HEK293 (cell line): ENCODE results near the gene RETREG3.

Source experiments
- CTCF ChIA-PET: fragments of 350-600 bp; formaldehyde crosslinking; extraction: SDS; loops from one replicate; lab custom pipeline; 2021; ENCODE audit warnings: antibody characterized with exemption; lab: Yijun Ruan, JAX
- POLR2A ChIA-PET: fragments of 300-600 bp; formaldehyde crosslinking; extraction: SDS; loops from one replicate; lab custom pipeline; 2020; ENCODE audit warnings: antibody characterized with exemption, inconsistent platforms; lab: Yijun Ruan, JAX
- H3K27ac ChIP-seq: fragments of 200-500 bp; sonication (Bioruptor generic); 2 replicates; pipeline ENCODE4 v1.5.1; 2014; ENCODE audit warnings: low read depth, low read length, control low read depth, inconsistent platforms; ENCODE audit errors: extremely low read depth
- H3K36me3 ChIP-seq, 2 experiments: fragments of 200-500 bp in 1 of 2; sonication (Bioruptor generic) in 1 of 2; 1 replicate in 1 of 2; 2 replicates in 1 of 2; pipeline ENCODE4 v1.5.1; 2014 to 2017; ENCODE audit warnings: inconsistent platforms in 2 of 2, low read length in 2 of 2; ENCODE audit not compliant: control insufficient read depth in 2 of 2, insufficient read depth in 1 of 2
- H3K4me1 ChIP-seq: fragments of 200-500 bp; sonication (Bioruptor generic); 2 replicates; pipeline ENCODE4 v1.5.1; 2014; ENCODE audit warnings: mild to moderate bottlenecking, low read length, inconsistent platforms; ENCODE audit not compliant: control insufficient read depth, insufficient read depth
- H3K4me3 ChIP-seq: 2 replicates; pipeline ENCODE4 v1.5.1; 2011; ENCODE audit warnings: low read depth, mild to moderate bottlenecking, control low read depth, low read length, moderate library complexity
- H3K9me3 ChIP-seq: fragments of 200-500 bp; sonication (Bioruptor generic); 2 replicates; pipeline ENCODE4 v1.5.1; 2014; ENCODE audit warnings: low read depth, low read length, inconsistent platforms; ENCODE audit not compliant: control insufficient read depth, insufficient read depth
- BCL11A ChIP-seq: fragments of 450-650 bp; formaldehyde crosslinking; IDR thresholded peaks from 2 replicates; pipeline ENCODE4 v1.5.1; 2016; ENCODE audit warnings: low read depth, missing biosample characterization, missing genetic modification characterization
- FEZF1 ChIP-seq: fragments of 450-650 bp; formaldehyde crosslinking; IDR thresholded peaks from 2 replicates; pipeline ENCODE4 v1.5.1; 2016; ENCODE audit warnings: missing biosample characterization, missing genetic modification characterization
- GFI1B ChIP-seq: fragments of 450-650 bp; formaldehyde crosslinking; IDR thresholded peaks from 2 replicates; pipeline ENCODE4 v1.5.1; 2016; ENCODE audit warnings: missing biosample characterization, missing genetic modification characterization
- IKZF3 ChIP-seq: fragments of 450-650 bp; IDR thresholded peaks from 2 replicates; pipeline ENCODE4 v1.5.0; 2018; ENCODE audit warnings: missing biosample characterization, mild to moderate bottlenecking, missing genetic modification characterization, moderate library complexity
- PRDM10 ChIP-seq: fragments of 450-650 bp; formaldehyde crosslinking; IDR thresholded peaks from 2 replicates; pipeline ENCODE4 v1.5.1; 2016; ENCODE audit warnings: missing biosample characterization, missing genetic modification characterization
- PRDM4 ChIP-seq: fragments of 450-650 bp; formaldehyde crosslinking; IDR thresholded peaks from 2 replicates; pipeline ENCODE4 v1.5.1; 2017; ENCODE audit warnings: missing biosample characterization, missing genetic modification characterization
- SP7 ChIP-seq: fragments of 450-650 bp; formaldehyde crosslinking; IDR thresholded peaks from 2 replicates; pipeline ENCODE4 v1.5.1; 2016; ENCODE audit warnings: missing biosample characterization, missing genetic modification characterization
- TRIM28 ChIP-seq: IDR thresholded peaks from 2 replicates; pipeline ENCODE4 v1.6.1; 2011; ENCODE audit warnings: low read length, control low read depth, borderline replicate concordance
- ZBTB17 ChIP-seq: fragments of 450-650 bp; formaldehyde crosslinking; IDR thresholded peaks from 2 replicates; pipeline ENCODE4 v1.5.1; 2016; ENCODE audit warnings: missing biosample characterization, missing genetic modification characterization
- ZNF169 ChIP-seq: fragments of 450-650 bp; formaldehyde crosslinking; IDR thresholded peaks from 2 replicates; pipeline ENCODE4 v1.5.1; 2016; ENCODE audit warnings: missing biosample characterization, missing genetic modification characterization
- ZNF202 ChIP-seq: fragments of 450-650 bp; formaldehyde crosslinking; IDR thresholded peaks from 2 replicates; pipeline ENCODE4 v1.5.1; 2016; ENCODE audit warnings: missing biosample characterization, missing genetic modification characterization, borderline replicate concordance
- ZNF221 ChIP-seq: fragments of 450-650 bp; formaldehyde crosslinking; IDR thresholded peaks from 2 replicates; pipeline ENCODE4 v1.5.1; 2017; ENCODE audit warnings: missing biosample characterization, missing genetic modification characterization, borderline replicate concordance
- ZNF266 ChIP-seq: fragments of 450-650 bp; formaldehyde crosslinking; IDR thresholded peaks from 2 replicates; pipeline ENCODE4 v1.5.1; 2016; ENCODE audit warnings: missing biosample characterization, missing genetic modification characterization, low read depth
- ZNF335 ChIP-seq: fragments of 450-650 bp; formaldehyde crosslinking; conservative IDR thresholded peaks from 2 replicates; pipeline ENCODE4 v1.5.1; 2016; ENCODE audit warnings: missing biosample characterization, missing genetic modification characterization
- ZNF423 ChIP-seq: fragments of 450-650 bp; formaldehyde crosslinking; IDR thresholded peaks from 2 replicates; pipeline ENCODE4 v1.5.1; 2016; ENCODE audit warnings: missing biosample characterization, missing genetic modification characterization
- ZNF510 ChIP-seq: fragments of 450-650 bp; formaldehyde crosslinking; IDR thresholded peaks from 2 replicates; pipeline ENCODE4 v1.5.1; 2018; ENCODE audit warnings: mild to moderate bottlenecking, missing genetic modification characterization, missing biosample characterization; ENCODE audit not compliant: insufficient replicate concordance
- ZNF530 ChIP-seq: fragments of 450-650 bp; formaldehyde crosslinking; IDR thresholded peaks from 2 replicates; pipeline ENCODE4 v1.5.1; 2016; ENCODE audit warnings: low read depth, missing biosample characterization, missing genetic modification characterization
- ZNF555 ChIP-seq: fragments of 450-650 bp; formaldehyde crosslinking; conservative IDR thresholded peaks from 2 replicates; pipeline ENCODE4 v1.5.1; 2017; ENCODE audit warnings: missing biosample characterization, mild to moderate bottlenecking, missing genetic modification characterization, inconsistent platforms
- ZNF639 ChIP-seq: fragments of 450-650 bp; formaldehyde crosslinking; IDR thresholded peaks from 2 replicates; pipeline ENCODE4 v1.5.1; 2016; ENCODE audit warnings: missing biosample characterization, missing genetic modification characterization
- ZNF707 ChIP-seq: fragments of 450-650 bp; formaldehyde crosslinking; IDR thresholded peaks from 2 replicates; pipeline ENCODE4 v1.5.1; 2016; ENCODE audit warnings: missing biosample characterization, missing genetic modification characterization
- ZNF776 ChIP-seq: fragments of 450-650 bp; formaldehyde crosslinking; IDR thresholded peaks from 2 replicates; pipeline ENCODE4 v1.5.0; 2017; ENCODE audit warnings: missing biosample characterization, missing genetic modification characterization, borderline replicate concordance
- ZSCAN23 ChIP-seq: fragments of 450-650 bp; formaldehyde crosslinking; IDR thresholded peaks from 2 replicates; pipeline ENCODE4 v1.5.1; 2016; ENCODE audit warnings: missing biosample characterization, missing genetic modification characterization
- ZSCAN30 ChIP-seq: fragments of 450-650 bp; IDR thresholded peaks from 2 replicates; pipeline ENCODE4 v1.5.1; 2018; ENCODE audit warnings: missing biosample characterization, mild to moderate bottlenecking, missing genetic modification characterization, moderate library complexity
- TF ChIP-seq, protein P1 (sequence below): fragments of 450-650 bp; formaldehyde crosslinking; IDR thresholded peaks from 2 replicates; pipeline ENCODE4 v1.5.1; 2017; ENCODE audit warnings: missing biosample characterization, missing genetic modification characterization

Gene RETREG3

GRCh38 chr17:42655528-42655927 lies 46.4 kb upstream of the RETREG3 start:
- POLR2A ChIA-PET, result interaction anchor here (0.7 kb wide), 1 partner anchor 71 kb away, joined by 4 read pairs; no protein-coding TSS in a partner anchor
- Histone ChIP-seq H3K4me1 (peaks cover 10% of the 10 kb centered on the region), H3K36me3 (no peaks in the 10 kb centered on the region), H3K9me3 (no peaks in the 10 kb centered on the region), H3K4me3 (no peak overlapping the region), H3K27ac (no peak overlapping the region)
- TF ChIP-seq ZNF776 (tag by site-specific recombination) (no peak), ZNF423 (tag by site-specific recombination) (no peak), ZNF221 (no peak), GFI1B (no peak), TRIM28 (no peak)
- TF ChIP-seq, all 188 proteins: peak for 0
- CTCF ChIA-PET, result interaction anchor here (0.6 kb wide), 2 partner anchors 282 to 290 kb away, joined by 4 to 5 read pairs; no protein-coding TSS in a partner anchor

DNA sequence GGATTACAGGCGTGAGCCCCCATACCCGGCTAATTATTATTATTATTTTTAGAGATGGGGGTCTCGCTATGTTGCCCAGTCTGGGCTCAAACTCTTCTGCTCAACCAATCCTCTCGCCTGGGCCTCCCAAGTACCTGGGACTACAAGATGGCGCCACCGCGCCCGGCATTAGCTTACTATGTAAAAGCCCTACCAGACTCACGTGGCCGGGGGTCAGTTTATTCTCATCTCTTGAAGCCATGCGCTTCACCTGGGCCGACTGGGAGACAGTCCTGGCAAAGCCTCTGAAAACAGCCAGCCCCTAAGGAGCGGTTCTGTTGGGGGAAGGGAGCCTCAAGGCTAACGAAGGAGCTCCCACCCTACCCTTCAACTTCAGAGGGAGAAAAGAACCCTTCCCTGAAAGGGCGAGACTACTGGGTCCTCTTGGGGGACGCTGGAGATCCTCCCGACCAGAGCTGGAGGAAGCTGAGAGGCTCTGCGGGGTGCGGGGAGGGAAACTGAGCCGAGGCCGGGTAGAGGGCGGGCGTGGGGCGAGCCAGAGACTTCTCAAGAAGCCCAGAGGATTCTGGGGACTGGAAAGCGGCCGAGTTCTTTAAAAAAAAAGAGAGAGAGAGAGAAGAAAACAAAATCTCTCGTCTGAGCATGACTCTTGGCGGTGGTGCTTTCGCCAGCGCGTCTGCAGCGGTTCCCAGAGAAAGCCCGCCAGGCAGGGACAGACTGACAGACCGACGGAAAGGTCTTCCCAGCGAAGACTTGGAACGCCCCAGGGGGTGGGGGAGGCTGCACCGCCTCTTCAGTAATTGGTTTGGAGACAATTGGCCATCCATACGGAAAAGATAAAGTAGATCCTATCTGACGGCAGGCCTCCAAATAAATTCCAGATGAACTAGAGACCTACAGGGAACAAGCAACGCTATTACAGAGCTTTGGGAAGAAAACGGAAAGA lies 44.3 kb upstream of the RETREG3 start:
- POLR2A ChIA-PET, result interaction anchor here (1.3 kb wide), 1 partner anchor 30 kb away, joined by 4 read pairs; no protein-coding TSS in a partner anchor
- Histone ChIP-seq H3K27ac (no peak overlapping the region; the same call in 1 of the 2 replicates), H3K4me1 (peaks cover 3% of the 10 kb centered on the region; the same call in 1 of the 2 replicates), H3K4me3 (no peak overlapping the region), H3K9me3 (no peaks in the 10 kb centered on the region), H3K36me3 (no peaks in the 10 kb centered on the region)
- CTCF ChIA-PET, result interaction anchor here (0.5 to 0.6 kb wide), 2 partner anchors 28 to 129 kb away, joined by 3 read pairs; no protein-coding TSS in a partner anchor
- TF ChIP-seq PRDM4, result no peak
- TF ChIP-seq ZNF266, result no peak
- TF ChIP-seq ZNF707, result no peak
- peak; percentile 28; the same call in 1 of the 2 replicates for TF ChIP-seq ZBTB17 (tag by site-specific recombination)
- TF ChIP-seq SP7 (tag by site-specific recombination), result no peak
- TF ChIP-seq, protein P1, sequence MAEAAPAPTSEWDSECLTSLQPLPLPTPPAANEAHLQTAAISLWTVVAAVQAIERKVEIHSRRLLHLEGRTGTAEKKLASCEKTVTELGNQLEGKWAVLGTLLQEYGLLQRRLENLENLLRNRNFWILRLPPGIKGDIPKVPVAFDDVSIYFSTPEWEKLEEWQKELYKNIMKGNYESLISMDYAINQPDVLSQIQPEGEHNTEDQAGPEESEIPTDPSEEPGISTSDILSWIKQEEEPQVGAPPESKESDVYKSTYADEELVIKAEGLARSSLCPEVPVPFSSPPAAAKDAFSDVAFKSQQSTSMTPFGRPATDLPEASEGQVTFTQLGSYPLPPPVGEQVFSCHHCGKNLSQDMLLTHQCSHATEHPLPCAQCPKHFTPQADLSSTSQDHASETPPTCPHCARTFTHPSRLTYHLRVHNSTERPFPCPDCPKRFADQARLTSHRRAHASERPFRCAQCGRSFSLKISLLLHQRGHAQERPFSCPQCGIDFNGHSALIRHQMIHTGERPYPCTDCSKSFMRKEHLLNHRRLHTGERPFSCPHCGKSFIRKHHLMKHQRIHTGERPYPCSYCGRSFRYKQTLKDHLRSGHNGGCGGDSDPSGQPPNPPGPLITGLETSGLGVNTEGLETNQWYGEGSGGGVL (tag by site-specific recombination), result no peak
- TF ChIP-seq BCL11A (tag by site-specific recombination), result no peak
- no peak for TF ChIP-seq ZNF202 (tag by site-specific recombination)
- TF ChIP-seq ZSCAN23, result no peak
- TF ChIP-seq ZNF335, result peak; percentile 60; the same call in 1 of the 2 replicates
- TF ChIP-seq FEZF1 (tag by site-specific recombination), result no peak
- no peak for TF ChIP-seq ZNF555 (tag by site-specific recombination)
- TF ChIP-seq PRDM10 (tag by site-specific recombination), result peak; percentile 79
- no peak for TF ChIP-seq ZNF510 (tag by site-specific recombination)
- peak; percentile 48; the same call in 1 of the 2 replicates for TF ChIP-seq IKZF3 (tag by site-specific recombination)
- no peak for TF ChIP-seq ZNF639
- TF ChIP-seq TRIM28, result peak; percentile 14; the same call in 1 of the 2 replicates
- no peak for TF ChIP-seq ZSCAN30
- no peak for TF ChIP-seq ZNF169 (tag by site-specific recombination)
- TF ChIP-seq ZNF530 (tag by site-specific recombination), result no peak
